Activated CD8-positive, alpha-beta memory T cell treated with anti-CD3 and anti-CD28 coated beads for 24 hours (primary cell): ENCODE data around the gene CCL5.

ENCODE experiments used
- DNase-seq: peaks from one replicate; pipeline ENCODE4 v3.0.0-alpha.2; 2020

CCL5 gene

DNA sequence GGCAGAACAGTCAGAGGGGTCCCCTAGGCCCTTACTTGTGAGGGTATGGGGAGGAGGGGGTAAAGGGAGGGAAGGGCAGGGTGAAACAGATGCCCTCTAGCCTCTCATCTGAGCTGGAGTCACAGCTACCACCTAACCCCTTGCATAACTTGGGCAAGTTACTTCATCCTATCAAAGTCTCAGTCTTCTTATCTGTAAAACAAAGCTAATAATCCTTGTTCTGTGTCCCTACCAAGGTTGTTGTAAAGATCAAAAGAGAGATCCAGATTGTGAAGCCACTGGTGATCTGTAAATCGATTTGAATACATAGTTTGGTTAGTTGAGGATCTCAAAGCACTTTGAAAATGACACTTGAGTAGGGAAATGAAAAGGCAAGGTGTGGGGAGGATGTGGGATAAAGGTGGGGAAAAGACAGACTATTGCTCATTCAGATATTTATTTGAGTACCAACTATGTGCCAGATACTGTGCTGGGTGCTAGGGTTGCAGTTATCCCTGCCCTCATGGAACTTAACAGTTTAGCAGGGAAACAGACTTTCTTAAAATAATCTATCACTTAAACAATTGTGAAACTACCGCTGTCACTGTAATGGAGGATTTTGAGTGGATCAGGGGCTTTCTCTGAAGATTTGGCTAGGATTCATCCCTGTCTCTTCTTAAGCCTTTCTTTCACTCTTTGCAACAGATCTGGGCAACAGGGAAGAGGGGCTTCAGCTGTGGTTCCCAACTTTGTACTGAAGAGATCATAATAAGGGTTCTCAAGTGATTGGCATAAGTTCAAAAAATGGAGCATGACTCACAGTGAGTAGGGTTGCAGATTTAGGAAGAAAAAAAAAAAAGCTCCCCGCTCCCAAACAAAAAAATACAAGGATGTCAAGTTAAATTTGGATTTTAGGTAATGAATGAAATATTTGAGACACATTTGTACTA lies 14.5 kb downstream of the CCL5 start:
- no peak for DNase-seq

DNA sequence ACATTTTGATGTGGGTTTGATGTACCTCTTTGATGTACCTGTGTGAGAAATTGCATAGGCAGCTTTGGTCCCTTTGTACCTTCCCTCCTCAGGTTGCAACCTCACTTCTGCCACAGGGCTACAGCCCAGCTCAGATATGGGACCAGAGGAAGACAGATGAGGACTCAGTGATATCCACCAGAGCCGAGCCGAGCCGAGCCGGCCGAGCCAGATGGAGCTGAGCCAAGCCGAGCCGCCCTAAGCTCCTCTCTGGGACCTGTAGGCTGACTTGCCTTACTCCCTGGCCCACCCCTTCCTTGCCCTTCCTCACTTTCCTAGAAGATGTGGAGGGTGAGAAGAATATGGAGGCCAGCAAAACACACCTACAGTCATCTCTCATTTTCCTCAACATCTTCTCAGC lies 15.3 kb downstream of the CCL5 start:
- DNase-seq, result no peak

DNA sequence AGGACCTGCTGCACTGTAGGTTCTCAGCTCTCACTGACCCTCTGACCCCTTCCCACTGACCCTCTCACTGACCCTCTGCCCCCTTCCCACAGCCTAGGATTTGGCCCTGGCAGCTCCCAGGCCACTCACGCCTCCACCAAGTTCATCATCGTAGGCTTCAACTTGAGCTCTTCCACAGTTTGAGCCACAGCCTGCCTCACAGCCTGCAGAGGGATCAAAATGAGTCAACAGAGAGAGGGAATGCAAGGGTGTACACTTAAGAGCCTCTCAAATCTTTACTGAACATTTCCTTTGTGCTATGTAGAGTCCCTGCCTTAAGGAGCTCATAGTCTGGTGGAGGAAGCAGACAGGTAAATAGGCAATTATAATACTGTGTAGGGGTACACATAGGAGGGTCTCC lies 23.6 kb downstream of the CCL5 start:
- DNase-seq, result no peak

DNA sequence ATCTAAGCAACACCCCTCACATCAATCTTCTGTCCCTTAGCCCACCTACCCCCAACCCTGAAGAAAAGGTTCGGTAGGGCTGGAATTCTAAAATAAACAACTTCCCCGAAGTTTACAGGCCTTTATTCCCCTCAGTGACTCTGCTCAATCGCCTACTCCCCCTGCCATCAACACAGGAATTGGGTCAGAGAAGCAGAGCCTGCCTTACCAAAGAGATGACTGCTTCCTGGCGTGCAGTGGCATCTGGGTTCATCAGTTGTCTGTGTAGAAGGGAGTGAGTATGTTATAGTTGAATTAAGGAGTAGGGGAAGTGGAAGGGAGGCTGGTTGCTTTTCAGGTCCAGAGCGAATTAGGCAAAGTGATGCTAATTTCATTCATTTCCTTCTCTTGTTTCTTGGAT lies 24.2 kb downstream of the CCL5 start:
- no peak for DNase-seq

- peak; percentile 73 for DNase-seq
Measured at GRCh38 chr17:35849469-35850348, 30.5 kb downstream of the CCL5 start.

- DNase-seq, result no peak
Measured at GRCh38 chr17:35847633-35848373, 32.4 kb downstream of the CCL5 start.

DNA sequence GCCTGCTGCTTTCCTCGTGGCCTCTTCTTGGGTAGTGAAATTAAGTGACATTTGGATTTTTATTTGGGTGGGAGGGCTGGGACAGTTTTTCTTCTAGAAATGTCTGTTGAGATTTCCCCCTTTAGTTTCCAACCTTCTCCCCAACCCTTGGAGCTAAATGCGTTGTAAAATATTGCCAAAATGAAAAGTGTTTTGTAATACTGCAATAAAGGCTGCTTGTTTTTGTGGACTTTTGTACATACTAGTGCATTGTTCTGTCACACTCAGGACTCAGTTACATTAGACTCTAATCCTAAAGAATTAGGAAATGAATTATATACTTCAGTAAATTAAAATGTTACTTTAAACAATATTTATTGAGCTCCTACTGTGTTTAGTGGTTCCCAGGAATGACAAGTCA lies 33.2 kb downstream of the CCL5 start:
- DNase-seq, result no peak

- DNase-seq, result no peak
Measured at GRCh38 chr17:35846055-35846809, 33.9 kb downstream of the CCL5 start.

DNA sequence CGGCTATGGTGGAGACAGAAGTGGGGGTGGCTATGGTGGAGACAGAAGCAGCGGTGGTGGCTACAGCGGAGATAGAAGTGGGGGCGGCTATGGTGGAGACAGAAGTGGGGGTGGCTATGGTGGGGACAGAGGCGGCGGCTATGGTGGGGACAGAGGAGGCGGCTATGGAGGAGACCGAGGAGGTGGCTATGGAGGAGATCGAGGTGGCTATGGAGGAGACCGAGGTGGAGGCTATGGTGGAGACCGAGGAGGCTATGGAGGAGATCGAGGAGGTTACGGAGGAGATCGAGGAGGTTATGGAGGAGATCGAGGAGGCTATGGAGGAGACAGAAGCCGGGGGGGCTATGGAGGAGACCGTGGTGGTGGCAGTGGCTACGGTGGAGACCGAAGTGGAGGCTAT lies 35.6 kb downstream of the CCL5 start:
- DNase-seq, result no peak

- DNase-seq, result no peak
Measured at GRCh38 chr17:35843698-35844097, 36.5 kb downstream of the CCL5 start.

DNA sequence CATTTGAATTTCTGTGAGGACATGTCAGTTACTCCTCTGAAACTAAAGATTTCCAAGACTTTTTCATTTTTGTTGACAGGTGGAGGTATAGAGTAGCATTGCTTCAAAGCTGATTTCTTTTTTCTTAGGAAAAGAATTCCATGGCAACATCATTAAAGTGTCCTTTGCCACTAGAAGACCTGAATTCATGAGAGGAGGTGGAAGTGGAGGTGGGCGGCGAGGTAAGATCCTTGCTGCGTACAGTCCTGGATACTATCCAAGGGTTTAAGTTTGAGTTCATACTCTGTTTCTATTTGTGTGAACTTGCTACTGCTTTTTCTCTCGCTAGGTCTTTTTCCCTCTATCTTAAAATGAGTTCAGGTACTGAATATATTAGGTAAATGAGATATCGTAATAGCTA lies 37.9 kb downstream of the CCL5 start:
- no peak for DNase-seq

- no peak for DNase-seq
Measured at GRCh38 chr17:35841505-35841904, 38.7 kb downstream of the CCL5 start.

DNA sequence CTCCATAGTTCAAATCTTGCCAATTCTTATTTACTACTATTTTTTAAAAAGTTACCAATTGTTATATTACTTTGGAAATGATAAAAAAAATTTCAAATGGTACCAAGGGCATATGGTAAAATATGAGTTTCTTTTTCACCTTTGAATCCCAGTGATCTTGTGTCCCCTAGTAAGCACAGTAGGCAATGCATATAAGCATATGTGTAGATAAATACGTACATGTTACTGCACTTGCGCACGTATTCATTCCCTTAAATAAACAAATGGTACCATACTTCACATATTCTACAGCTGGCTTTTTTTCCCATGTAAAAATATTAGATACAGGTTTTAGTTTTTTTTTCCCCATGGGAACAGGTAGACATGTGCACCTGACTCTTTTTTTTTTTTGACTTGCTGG lies 39.1 kb downstream of the CCL5 start:
- no peak for DNase-seq

DNA sequence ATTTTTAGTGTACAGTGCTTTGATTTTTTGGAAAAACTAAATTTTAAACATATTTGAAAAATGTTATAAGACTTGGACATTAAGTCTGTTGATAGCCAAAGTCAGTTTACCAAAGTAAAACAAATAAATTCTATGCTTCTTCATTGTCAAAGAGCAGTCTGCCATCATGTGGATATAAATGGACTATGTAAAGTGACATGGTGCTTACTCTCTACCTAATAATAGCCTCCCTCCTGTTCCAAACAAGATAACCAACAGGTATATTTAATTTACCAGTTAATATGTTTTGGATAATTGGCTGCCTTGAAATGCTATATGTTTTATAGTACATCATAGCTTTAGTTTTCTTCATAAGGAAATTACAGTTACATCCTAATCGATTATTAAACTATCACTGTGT lies 55.0 kb downstream of the CCL5 start:
- no peak for DNase-seq
